Transverse colon (tissue), 4 donors: ENCODE data around the gene A4GALT. TPM values are rescaled to one million over a fixed set of nuclear protein-coding genes. Genes with fewer than 3 reads are reported as not detected.
A peak's percentile ranks its signal among the peaks of the same experiment; 100 is the strongest.

ENCODE experiments used
- DNase-seq: peaks from one replicate; pipeline ENCODE4 v3.0.0-alpha.2; 2019
- H3K27ac ChIP-seq, 4 donors: fragments of 200-600 bp; sonication (generic); 2 replicates each; pipeline ENCODE4 v1.5.1; 2016 to 2018; ENCODE audit warnings: inconsistent platforms in 4 of 4
- H3K27me3 ChIP-seq: fragments of 200-600 bp; sonication (generic); 2 replicates; pipeline ENCODE4 v1.5.1; 2017; ENCODE audit warnings: inconsistent platforms
- H3K36me3 ChIP-seq, 4 donors: fragments of 200-600 bp; sonication (generic); 2 replicates each; pipeline ENCODE4 v1.5.1; 2017 to 2019; ENCODE audit warnings: inconsistent platforms in 4 of 4
- H3K4me1 ChIP-seq, 4 donors: fragments of 200-600 bp; sonication (generic); 2 replicates each; pipeline ENCODE4 v1.5.1; 2017 to 2020; ENCODE audit warnings: inconsistent platforms in 4 of 4
- H3K4me3 ChIP-seq, 4 donors: fragments of 200-600 bp; sonication (generic); 1 replicate in 1 of 4; 2 replicates in 3 of 4; pipeline versions ENCODE4 v1.5.1 to v1.6.1; 2017 to 2019; ENCODE audit warnings: inconsistent platforms in 4 of 4
- H3K9me3 ChIP-seq, 2 donors: fragments of 200-600 bp; sonication (generic); 2 replicates each; pipeline ENCODE4 v1.5.1; 2017 to 2019; ENCODE audit warnings: inconsistent platforms in 2 of 2
- CTCF ChIP-seq, 5 experiments: fragments of 200-600 bp in 3 of 5; fragments of 450-650 bp in 2 of 5; sonication (generic) in 3 of 5; IDR thresholded peaks; 1 replicate in 2 of 5; 2 replicates in 3 of 5; pipeline ENCODE4 v1.5.1; 2016 to 2017; ENCODE audit warnings: antibody characterized with exemption in 5 of 5, inconsistent platforms in 3 of 5, mild to moderate bottlenecking in 2 of 5, moderate library complexity in 1 of 5
- EP300 ChIP-seq: sonication (generic); formaldehyde crosslinking; IDR thresholded peaks from one replicate; pipeline ENCODE4 v1.6.1; 2017; ENCODE audit warnings: antibody characterized with exemption, low read depth
- POLR2A ChIP-seq: fragments of 450-650 bp; IDR thresholded peaks from one replicate; pipeline ENCODE4 v1.6.1; 2016; ENCODE audit warnings: antibody characterized with exemption, mild to moderate bottlenecking, moderate library complexity
- POLR2AphosphoS5 ChIP-seq, 3 donors: sonication (generic); formaldehyde crosslinking; IDR thresholded peaks; one replicate each; pipeline ENCODE4 v1.6.1; 2016; ENCODE audit warnings: antibody characterized with exemption in 3 of 3
- WGBS, 2 donors: methylation state at CpG; one replicate each; pipeline ENCODE4 v1.1.5; 2018; ENCODE audit warnings: low coverage in 1 of 2; 5-methylcytosine and 5-hydroxymethylcytosine counted together
- in situ Hi-C, 4 donors: fragments of 200-750 bp; cut with MboI; loops; one replicate each; pipeline versions ENCODE4 v1.15.0 to v1.15.1; 2017; ENCODE audit warnings: low sequenced_read_pairs in 3 of 4, low pct_ligation_motif_present in 1 of 4, low pct_unique_long_range_greater_than_20kb in 1 of 4
- intact Hi-C: fragments of 100-400 bp; cut with DNase I; formaldehyde crosslinking; loops from one replicate; pipeline ENCODE4 v1.15.1; 2023; ENCODE audit warnings: low total_unique reads
- total RNA-seq, 4 donors: library from RNA; depleted of rRNA; stranded (reverse); fragments of >200 nt; gene quantifications; one replicate each; pipeline ENCODE4 v1.1.0, GENCODE V29; 2016

Gene A4GALT
- total RNA-seq, 4 donors from 2014 or later: 6.3 to 31.4 (median 12.7) TPM

- no peak for DNase-seq
- Histone ChIP-seq H3K27me3 (no peaks in the 10 kb centered on the region), H3K9me3 (no peaks in the 10 kb centered on the region), H3K4me3 (no peak overlapping the region), H3K36me3 (no peaks in the 10 kb centered on the region), H3K4me1 (peaks cover 0 to 2% (median 1%) of the 10 kb centered on the region in 4 donors), H3K27ac (no peak overlapping the region)
- WGBS, 2 donors: 86 to 90% methylated on average over 5 to 8 of the region's 8 CpGs
- in situ Hi-C loops: loop anchor here (10.0 to 25.0 kb wide), 3 partner anchors 68 to 381 kb away; partner anchors contain the start of genes A4GALT (in 1 of the 4) and ARFGAP3 (in 1 of the 4)
- intact Hi-C loops: no loop called here
- TF ChIP-seq EP300 (no peak), POLR2AphosphoS5 (IDR thresholded peaks at IDR 0.05) (no peak), POLR2A (no peak)
Measured at GRCh38 chr22:42656578-42656977, 64.1 kb downstream of the A4GALT start.

GRCh38 chr22:42655693-42656092 is 65.0 kb downstream of the A4GALT start:
- in situ Hi-C loops (loop anchor here (10.0 to 25.0 kb wide), 3 partner anchors 69 to 382 kb away; partner anchors contain the start of genes A4GALT (in 1 of the 4) and ARFGAP3 (in 1 of the 4)), intact Hi-C loops (no loop called here)
- Histone ChIP-seq H3K27me3 (no peaks in the 10 kb centered on the region), H3K4me3 (no peak overlapping the region), H3K4me1 (no peaks in the 10 kb centered on the region), H3K36me3 (no peaks in the 10 kb centered on the region), H3K27ac (no peak overlapping the region), H3K9me3 (no peaks in the 10 kb centered on the region)
- 65% methylated on average over 9 of the region's 9 CpGs; no CpG with 5 or more reads in 1 of the 2 donors for WGBS, 2 donors
- TF ChIP-seq CTCF (IDR thresholded peaks at IDR 0.05) (no peak), POLR2AphosphoS5 (IDR thresholded peaks at IDR 0.05) (no peak), POLR2A (no peak), EP300 (no peak)
- peak; percentile 46 for DNase-seq

DNA sequence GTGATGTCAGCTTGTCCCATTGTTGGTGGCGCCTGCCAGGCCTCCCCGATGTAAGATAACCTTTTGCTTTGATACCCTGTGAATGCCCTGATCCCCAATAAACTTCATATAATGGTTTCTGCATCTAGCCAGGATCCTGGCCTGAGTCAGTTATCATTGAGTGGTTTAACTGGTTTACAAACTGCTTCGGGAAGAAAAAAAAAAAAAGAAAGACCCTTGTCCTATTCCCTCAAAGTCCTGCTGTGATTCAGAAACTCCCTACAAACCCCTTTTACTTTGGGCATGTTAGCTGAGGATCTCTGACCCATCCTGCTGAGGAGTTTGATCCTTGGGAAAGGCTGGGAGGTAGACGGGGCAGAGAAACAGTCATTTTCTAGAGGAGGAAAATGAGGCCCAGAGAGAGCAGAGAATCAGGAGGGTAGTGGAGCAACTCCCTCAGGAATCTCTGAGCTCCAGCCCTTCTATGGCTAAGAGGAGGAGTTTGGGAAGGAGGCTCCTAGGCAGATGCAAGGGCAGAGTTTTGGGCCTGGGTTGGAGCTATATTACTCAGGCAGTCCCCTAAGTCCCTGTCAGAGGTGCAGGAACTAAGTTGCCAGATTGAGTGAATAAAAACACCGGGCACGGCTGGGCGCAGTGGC is 66.1 kb downstream of the A4GALT start:
- DNase-seq: no peak
- TF ChIP-seq EP300 (no peak), POLR2AphosphoS5 (IDR thresholded peaks at IDR 0.05) (no peak), CTCF (IDR thresholded peaks at IDR 0.05) (no peak), POLR2A (no peak)
- H3K36me3 ChIP-seq: no peaks in the 10 kb centered on the region
- peaks cover 0 to 3% (median 2%) of the 10 kb centered on the region in 4 donors for H3K4me1 ChIP-seq
- intact Hi-C loops: no loop called here
- in situ Hi-C loops: loop anchor here (10.0 to 25.0 kb wide), 3 partner anchors 70 to 383 kb away; partner anchors contain the start of genes A4GALT (in 1 of the 4) and ARFGAP3 (in 1 of the 4)
- no peak overlapping the region for H3K4me3 ChIP-seq
- WGBS, 2 donors: 86 to 90% methylated on average over 2 to 7 of the region's 7 CpGs
- H3K27ac ChIP-seq: no peak overlapping the region
- no peaks in the 10 kb centered on the region for H3K27me3 ChIP-seq
- no peaks in the 10 kb centered on the region for H3K9me3 ChIP-seq

GRCh38 chr22:42653999-42654398 is 66.7 kb downstream of the A4GALT start:
- TF ChIP-seq EP300 (no peak), POLR2A (no peak), POLR2AphosphoS5 (IDR thresholded peaks at IDR 0.05) (no peak), CTCF (IDR thresholded peaks at IDR 0.05) (no peak)
- in situ Hi-C loops: loop anchor here (10.0 to 25.0 kb wide), 3 partner anchors 71 to 383 kb away; partner anchors contain the start of genes A4GALT (in 1 of the 4) and ARFGAP3 (in 1 of the 4)
- H3K27ac ChIP-seq: no peak overlapping the region
- intact Hi-C loops: no loop called here
- no peak overlapping the region for H3K4me3 ChIP-seq
- H3K9me3 ChIP-seq: no peaks in the 10 kb centered on the region
- DNase-seq: no peak
- 75 to 83% methylated on average over 4 of the region's 4 CpGs for WGBS, 2 donors
- peaks cover 0 to 5% (median 4%) of the 10 kb centered on the region in 4 donors for H3K4me1 ChIP-seq
- no peaks in the 10 kb centered on the region for H3K36me3 ChIP-seq
- no peaks in the 10 kb centered on the region for H3K27me3 ChIP-seq
